T-helper 2 cell treated with Interferon-gamma antibody and Interleukin-4, amounts not matched to agents 5 μg/mL and 100 μg/mL, for 36 hours (primary cell): ENCODE results near the gene NME3.
A peak's percentile ranks its signal among the peaks of the same experiment; 100 is the strongest.
"Not testable (repeated sequence)": the region's sequence is repeated elsewhere in the genome, so short reads cannot be mapped to it uniquely, and the experiment has no call there.

Experiments used
- DNase-seq: peaks from one replicate; pipeline ENCODE4 v3.0.0; 2021; ENCODE audit warnings: low spot score
- H3K27ac Mint-ChIP-seq: one replicate; pipeline ENCODE4 v1.8.0; 2021; ENCODE audit warnings: mild to moderate bottlenecking, mixed read lengths
- H3K27me3 Mint-ChIP-seq: one replicate; pipeline ENCODE4 v1.8.0; 2021; ENCODE audit warnings: low read depth, mixed read lengths
- H3K36me3 Mint-ChIP-seq: one replicate; pipeline ENCODE4 v1.8.0; 2021; ENCODE audit warnings: low read depth, mixed read lengths
- H3K4me1 Mint-ChIP-seq: one replicate; pipeline ENCODE4 v1.8.0; 2021; ENCODE audit warnings: low read depth, mixed read lengths
- H3K4me3 Mint-ChIP-seq: one replicate; pipeline ENCODE4 v1.8.0; 2022; ENCODE audit warnings: mild to moderate bottlenecking, moderate library complexity, mixed read lengths
- H3K9me3 Mint-ChIP-seq: one replicate; pipeline ENCODE4 v1.8.0; 2021; ENCODE audit warnings: mixed read lengths

The NME3 gene

GRCh38 chr16:1809281-1809801 is 38.0 kb upstream of the NME3 start:
- DNase-seq: no peak
- H3K36me3 Mint-ChIP-seq: peaks cover 21% of the 10 kb centered on the region
- H3K4me3 Mint-ChIP-seq: no peak overlapping the region
- no peaks in the 10 kb centered on the region for H3K27me3 Mint-ChIP-seq
- no peaks in the 10 kb centered on the region for H3K9me3 Mint-ChIP-seq
- no peak overlapping the region for H3K27ac Mint-ChIP-seq
- H3K4me1 Mint-ChIP-seq: peaks cover 6% of the 10 kb centered on the region

GRCh38 chr16:1808691-1809090 is 37.3 kb upstream of the NME3 start:
- Mint-ChIP-seq H3K4me3 (no peak overlapping the region), H3K27ac (no peak overlapping the region), H3K4me1 (peaks cover 6% of the 10 kb centered on the region), H3K36me3 (peaks cover 21% of the 10 kb centered on the region), H3K9me3 (no peaks in the 10 kb centered on the region), H3K27me3 (no peaks in the 10 kb centered on the region)
- no peak for DNase-seq

GRCh38 chr16:1807626-1808025 is 36.3 kb upstream of the NME3 start:
- H3K36me3 Mint-ChIP-seq: peaks cover 15% of the 10 kb centered on the region
- no peak overlapping the region for H3K4me3 Mint-ChIP-seq
- no peak overlapping the region for H3K27ac Mint-ChIP-seq
- DNase-seq: no peak
- H3K4me1 Mint-ChIP-seq: peaks cover 2% of the 10 kb centered on the region
- no peaks in the 10 kb centered on the region for H3K27me3 Mint-ChIP-seq
- H3K9me3 Mint-ChIP-seq: no peaks in the 10 kb centered on the region

GRCh38 chr16:1800701-1801100 is 29.4 kb upstream of the NME3 start:
- H3K36me3 Mint-ChIP-seq: peaks cover 2% of the 10 kb centered on the region
- no peaks in the 10 kb centered on the region for H3K4me1 Mint-ChIP-seq

GRCh38 chr16:1799263-1799662 is 27.9 kb upstream of the NME3 start:
- not testable (repeated sequence) for H3K27ac Mint-ChIP-seq, H3K36me3 Mint-ChIP-seq, DNase-seq, H3K27me3 Mint-ChIP-seq, H3K4me3 Mint-ChIP-seq, H3K4me1 Mint-ChIP-seq
- peaks cover 13% of the 10 kb centered on the region for H3K9me3 Mint-ChIP-seq

More at GRCh38 chr16:1800701-1801100, 29.4 kb upstream of the NME3 start:
- Mint-ChIP-seq H3K9me3 (peaks cover 13% of the 10 kb centered on the region), H3K4me3 (no peak overlapping the region), H3K27me3 (no peaks in the 10 kb centered on the region), H3K27ac (no peak overlapping the region)
- no peak for DNase-seq

- H3K27ac Mint-ChIP-seq: no peak overlapping the region
- peaks cover 13% of the 10 kb centered on the region for H3K9me3 Mint-ChIP-seq
- H3K4me1 Mint-ChIP-seq: no peaks in the 10 kb centered on the region
- no peak overlapping the region for H3K4me3 Mint-ChIP-seq
- H3K27me3 Mint-ChIP-seq: no peaks in the 10 kb centered on the region
- peaks cover 4% of the 10 kb centered on the region for H3K36me3 Mint-ChIP-seq
- no peak for DNase-seq
Observed at GRCh38 chr16:1794908-1795666, 23.7 kb upstream of the NME3 start.

GRCh38 chr16:1794221-1794871 is 23.0 kb upstream of the NME3 start:
- no peak overlapping the region for H3K27ac Mint-ChIP-seq

GRCh38 chr16:1793578-1794220 is 22.4 kb upstream of the NME3 start, which contains the start of gene IGFALS:
Gene IGFALS, minus strand, starts transcription at chr16:1793705. Its CDS starts 53 bp downstream, at chr16:1793652.
- H3K4me3 Mint-ChIP-seq: no peak within 1 kb of the TSS
- no peak for DNase-seq
- H3K27me3 Mint-ChIP-seq: no peaks in the 10 kb centered on the region
- H3K9me3 Mint-ChIP-seq: peaks cover 3% of the 10 kb centered on the region
- peaks cover 6% of the 10 kb centered on the region for H3K36me3 Mint-ChIP-seq
- no peak within 1 kb of the TSS for H3K27ac Mint-ChIP-seq
- no peaks in the 10 kb centered on the region for H3K4me1 Mint-ChIP-seq

More at GRCh38 chr16:1794221-1794871, 23.0 kb upstream of the NME3 start:
- Mint-ChIP-seq H3K4me1 (no peaks in the 10 kb centered on the region), H3K27me3 (no peaks in the 10 kb centered on the region), H3K36me3 (peaks cover 4% of the 10 kb centered on the region), H3K4me3 (no peak overlapping the region), H3K9me3 (peaks cover 10% of the 10 kb centered on the region)
- DNase-seq: no peak

GRCh38 chr16:1792836-1793577 is 21.7 kb upstream of the NME3 start:
- H3K27me3 Mint-ChIP-seq: no peaks in the 10 kb centered on the region
- H3K9me3 Mint-ChIP-seq: peaks cover 3% of the 10 kb centered on the region
- no peaks in the 10 kb centered on the region for H3K4me1 Mint-ChIP-seq
- no peak overlapping the region for H3K27ac Mint-ChIP-seq
- no peak for DNase-seq
- H3K4me3 Mint-ChIP-seq: no peak overlapping the region
- peaks cover 6% of the 10 kb centered on the region for H3K36me3 Mint-ChIP-seq

- H3K27me3 Mint-ChIP-seq: no peaks in the 10 kb centered on the region
- H3K9me3 Mint-ChIP-seq: peaks cover 1% of the 10 kb centered on the region
- no peak overlapping the region for H3K4me3 Mint-ChIP-seq
- H3K27ac Mint-ChIP-seq: no peak overlapping the region
- no peaks in the 10 kb centered on the region for H3K4me1 Mint-ChIP-seq
- H3K36me3 Mint-ChIP-seq: peaks cover 4% of the 10 kb centered on the region
- no peak for DNase-seq
Observed at GRCh38 chr16:1791943-1792812, 20.8 kb upstream of the NME3 start.

GRCh38 chr16:1791256-1791942 is 20.1 kb upstream of the NME3 start:
- H3K4me3 Mint-ChIP-seq: no peak overlapping the region
- H3K4me1 Mint-ChIP-seq: no peaks in the 10 kb centered on the region
- no peaks in the 10 kb centered on the region for H3K27me3 Mint-ChIP-seq
- no peaks in the 10 kb centered on the region for H3K9me3 Mint-ChIP-seq
- DNase-seq: no peak
- no peak overlapping the region for H3K27ac Mint-ChIP-seq
- H3K36me3 Mint-ChIP-seq: peaks cover 3% of the 10 kb centered on the region

- Mint-ChIP-seq H3K27me3 (no peaks in the 10 kb centered on the region), H3K9me3 (no peaks in the 10 kb centered on the region), H3K4me1 (no peaks in the 10 kb centered on the region), H3K27ac (no peak overlapping the region), H3K4me3 (no peak overlapping the region), H3K36me3 (peaks cover 3% of the 10 kb centered on the region)
- DNase-seq: peak; percentile 3
Observed at GRCh38 chr16:1790611-1791255, 19.4 kb upstream of the NME3 start.
